Activated naive CD8-positive, alpha-beta T cell treated with anti-CD3 and anti-CD28 coated beads for 36 hours (primary cell): ENCODE data around the gene CDH22. TPM values are rescaled to one million over a fixed set of nuclear protein-coding genes. Genes with fewer than 3 reads are reported as not detected.

Experiments used
- DNase-seq: peaks from one replicate; pipeline ENCODE4 v3.0.0; 2021
- H3K27ac Mint-ChIP-seq: one replicate; pipeline ENCODE4 v1.8.0; 2022; ENCODE audit warnings: mild to moderate bottlenecking, moderate library complexity, mixed read lengths
- H3K27me3 Mint-ChIP-seq: one replicate; pipeline ENCODE4 v1.8.0; 2022; ENCODE audit warnings: mild to moderate bottlenecking, mixed read lengths
- H3K36me3 Mint-ChIP-seq: one replicate; pipeline ENCODE4 v1.8.0; 2021; ENCODE audit warnings: mild to moderate bottlenecking, mixed read lengths
- H3K4me1 Mint-ChIP-seq: one replicate; pipeline ENCODE4 v1.8.0; 2021; ENCODE audit warnings: mixed read lengths
- H3K4me3 Mint-ChIP-seq: one replicate; pipeline ENCODE4 v1.8.0; 2022; ENCODE audit warnings: mild to moderate bottlenecking, moderate library complexity, mixed read lengths
- H3K9me3 Mint-ChIP-seq: one replicate; pipeline ENCODE4 v1.8.0; 2022; ENCODE audit warnings: mixed read lengths
- total RNA-seq, 2 experiments: library from RNA; stranded (reverse); gene quantifications; one replicate each; pipeline ENCODE4 v1.2.3, GENCODE V29; 2021

Gene CDH22
- total RNA-seq, 2 experiments from 2014 or later, result 0.12 TPM; not detected in 1

DNA sequence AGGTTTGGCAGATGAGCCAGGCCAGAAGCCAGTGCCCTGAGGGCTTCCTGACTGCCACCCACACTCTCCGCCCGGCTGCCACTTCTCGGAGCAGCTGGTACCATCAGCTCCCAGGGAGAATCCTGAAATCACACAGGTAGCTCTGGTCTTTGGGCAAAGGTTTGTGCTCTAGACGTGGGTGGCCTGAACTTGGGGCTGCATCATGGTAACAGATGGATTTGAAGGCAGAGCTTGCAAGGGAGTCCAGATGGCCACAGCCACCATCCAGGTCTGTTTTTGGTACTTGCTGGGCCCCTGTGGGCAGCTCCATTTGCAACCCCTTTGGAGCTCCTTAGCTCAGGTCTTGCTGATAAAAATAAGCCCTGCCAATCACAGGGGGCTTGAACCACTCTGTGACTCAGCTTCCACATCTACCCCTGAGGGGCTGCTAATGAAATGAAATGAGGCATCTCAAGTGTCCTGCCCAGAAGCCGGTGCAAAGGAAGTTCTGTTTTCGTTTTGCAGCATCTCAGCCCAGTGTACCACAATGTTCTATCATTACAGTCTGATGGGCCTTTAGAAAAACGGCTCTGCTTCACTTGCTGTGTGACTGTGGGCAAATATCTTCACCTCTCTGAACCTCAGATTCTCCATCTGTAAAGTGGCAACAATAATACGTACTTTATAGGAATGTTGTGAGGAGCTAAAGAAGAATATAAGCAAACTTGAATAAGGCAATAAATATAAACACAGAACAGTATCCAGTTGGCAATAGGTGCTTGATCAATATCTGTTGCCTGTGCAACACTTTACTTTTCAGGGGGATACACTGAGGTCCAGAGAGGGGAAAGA lies 25.1 kb upstream of the CDH22 start:
- H3K27ac Mint-ChIP-seq, result no peak overlapping the region
- H3K27me3 Mint-ChIP-seq, result peaks cover 30% of the 10 kb centered on the region
- no peak overlapping the region for H3K4me3 Mint-ChIP-seq
- H3K9me3 Mint-ChIP-seq, result no peaks in the 10 kb centered on the region
- no peaks in the 10 kb centered on the region for H3K36me3 Mint-ChIP-seq
- no peaks in the 10 kb centered on the region for H3K4me1 Mint-ChIP-seq
- no peak for DNase-seq

GRCh38 chr20:46332373-46333160 lies 24.3 kb upstream of the CDH22 start:
- Mint-ChIP-seq H3K27me3 (peaks cover 30% of the 10 kb centered on the region), H3K27ac (no peak overlapping the region)

DNA sequence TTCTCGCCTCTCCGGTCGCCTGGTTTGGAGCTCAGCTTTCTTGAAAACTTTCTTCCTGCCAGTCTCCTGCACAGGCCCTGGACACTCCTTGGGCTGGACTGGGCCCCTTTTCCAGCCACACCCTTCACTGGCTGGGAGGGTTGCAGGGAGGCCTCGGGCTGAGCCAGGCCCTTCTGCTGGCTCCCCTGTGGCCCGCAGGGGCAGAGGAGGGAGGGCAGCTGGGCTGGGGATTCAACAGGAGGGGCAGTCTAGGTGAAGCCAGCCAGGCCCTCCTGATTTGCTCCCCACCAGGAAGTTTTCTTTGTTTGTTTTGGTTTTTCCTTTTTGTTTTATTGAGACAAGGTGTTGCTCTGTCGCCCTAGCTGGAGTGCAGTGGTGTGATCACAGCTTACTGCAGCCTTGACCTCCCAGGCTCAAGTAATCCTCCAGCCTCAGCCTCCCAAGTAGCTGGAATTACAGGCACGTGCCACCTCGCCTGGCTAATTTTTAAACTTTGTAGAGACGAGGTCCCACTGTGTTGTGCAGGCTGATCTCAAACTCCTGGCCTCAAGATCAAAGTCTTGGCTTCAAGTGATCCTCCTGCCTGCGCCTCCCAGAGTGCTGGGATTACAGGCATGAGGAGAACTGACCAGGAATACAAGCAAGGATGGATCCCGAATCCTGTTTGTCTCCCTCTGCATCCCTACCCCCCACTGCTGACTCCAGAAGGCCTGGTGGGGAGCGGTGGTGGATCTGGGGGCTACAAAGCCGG lies 23.5 kb upstream of the CDH22 start:
- DNase-seq, result no peak

More at GRCh38 chr20:46332373-46333160, 24.3 kb upstream of the CDH22 start:
- Mint-ChIP-seq H3K9me3 (no peaks in the 10 kb centered on the region), H3K4me1 (no peaks in the 10 kb centered on the region), H3K4me3 (no peak overlapping the region), H3K36me3 (no peaks in the 10 kb centered on the region)
- no peak for DNase-seq

GRCh38 chr20:46330831-46331371 lies 22.6 kb upstream of the CDH22 start:
- DNase-seq, result no peak
- Mint-ChIP-seq H3K27me3 (peaks cover 30% of the 10 kb centered on the region), H3K36me3 (no peaks in the 10 kb centered on the region), H3K27ac (no peak overlapping the region), H3K4me3 (no peak overlapping the region), H3K4me1 (no peaks in the 10 kb centered on the region), H3K9me3 (no peaks in the 10 kb centered on the region)

More for the DNA sequence above, 23.5 kb upstream of the CDH22 start:
- no peaks in the 10 kb centered on the region for H3K4me1 Mint-ChIP-seq
- peaks cover 30% of the 10 kb centered on the region for H3K27me3 Mint-ChIP-seq
- H3K9me3 Mint-ChIP-seq, result no peaks in the 10 kb centered on the region
- no peak overlapping the region for H3K4me3 Mint-ChIP-seq
- H3K36me3 Mint-ChIP-seq, result no peaks in the 10 kb centered on the region
- H3K27ac Mint-ChIP-seq, result no peak overlapping the region

- H3K36me3 Mint-ChIP-seq, result no peaks in the 10 kb centered on the region
- no peak overlapping the region for H3K4me3 Mint-ChIP-seq
- H3K9me3 Mint-ChIP-seq, result no peaks in the 10 kb centered on the region
- peaks cover 25% of the 10 kb centered on the region for H3K27me3 Mint-ChIP-seq
- no peak overlapping the region for H3K27ac Mint-ChIP-seq
- no peak for DNase-seq
- H3K4me1 Mint-ChIP-seq, result no peaks in the 10 kb centered on the region
Observed at GRCh38 chr20:46330072-46330763, 21.9 kb upstream of the CDH22 start.

GRCh38 chr20:46328200-46328882 lies 20.0 kb upstream of the CDH22 start:
- no peak overlapping the region for H3K4me3 Mint-ChIP-seq
- no peaks in the 10 kb centered on the region for H3K36me3 Mint-ChIP-seq
- peaks cover 16% of the 10 kb centered on the region for H3K27me3 Mint-ChIP-seq
- no peaks in the 10 kb centered on the region for H3K4me1 Mint-ChIP-seq
- H3K27ac Mint-ChIP-seq, result no peak overlapping the region
- no peak for DNase-seq
- no peaks in the 10 kb centered on the region for H3K9me3 Mint-ChIP-seq

- Mint-ChIP-seq H3K36me3 (no peaks in the 10 kb centered on the region), H3K4me3 (no peak overlapping the region), H3K27me3 (peaks cover 17% of the 10 kb centered on the region), H3K4me1 (no peaks in the 10 kb centered on the region), H3K27ac (no peak overlapping the region), H3K9me3 (no peaks in the 10 kb centered on the region)
- no peak for DNase-seq
Observed at GRCh38 chr20:46327557-46327956, 19.3 kb upstream of the CDH22 start.

DNA sequence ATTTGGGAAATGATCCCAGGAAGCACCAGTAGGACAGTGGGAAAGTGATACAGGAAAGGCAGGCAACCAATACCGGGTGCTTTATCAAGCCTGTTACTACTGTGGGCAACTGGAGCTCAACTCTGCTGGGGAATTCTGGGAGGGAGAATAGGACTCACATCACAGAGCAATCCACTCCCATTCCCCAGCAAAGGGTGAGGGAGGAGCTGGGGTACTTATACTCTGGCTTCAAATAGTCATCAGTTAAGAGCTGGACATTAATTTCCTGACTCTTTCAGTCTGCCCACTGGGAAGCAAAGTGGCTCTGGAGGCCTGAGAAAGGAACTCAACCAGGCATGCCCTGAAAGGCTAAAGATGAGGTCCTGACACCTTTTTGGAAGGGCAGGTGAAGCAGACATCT lies 17.5 kb upstream of the CDH22 start:
- Mint-ChIP-seq H3K27ac (no peak overlapping the region), H3K4me3 (no peak overlapping the region), H3K9me3 (no peaks in the 10 kb centered on the region), H3K4me1 (no peaks in the 10 kb centered on the region), H3K27me3 (peaks cover 18% of the 10 kb centered on the region), H3K36me3 (no peaks in the 10 kb centered on the region)
- no peak for DNase-seq

GRCh38 chr20:46324960-46325703 lies 16.8 kb upstream of the CDH22 start:
- no peaks in the 10 kb centered on the region for H3K36me3 Mint-ChIP-seq
- peaks cover 16% of the 10 kb centered on the region for H3K27me3 Mint-ChIP-seq
- H3K4me3 Mint-ChIP-seq, result no peak overlapping the region
- no peaks in the 10 kb centered on the region for H3K4me1 Mint-ChIP-seq
- no peak for DNase-seq
- no peaks in the 10 kb centered on the region for H3K9me3 Mint-ChIP-seq
- H3K27ac Mint-ChIP-seq, result no peak overlapping the region

DNA sequence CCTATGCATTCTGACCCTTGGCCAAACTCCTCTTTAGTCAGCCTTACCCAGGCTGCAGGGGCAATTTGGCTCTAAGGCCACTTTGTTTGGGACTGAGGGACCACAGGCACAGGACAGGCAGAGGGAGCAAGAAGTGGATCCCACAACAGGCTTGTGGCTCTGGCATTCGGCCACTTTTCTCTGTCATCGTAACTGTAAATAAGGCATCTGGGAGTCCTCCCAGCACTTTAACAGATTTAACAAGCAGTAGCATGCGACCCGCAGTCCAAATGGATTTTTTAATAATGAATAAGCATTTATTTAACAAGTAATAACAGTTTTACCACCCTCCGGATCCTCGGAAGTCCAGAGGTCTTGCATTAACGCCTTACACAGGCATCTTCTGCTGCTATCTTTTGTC lies 16.1 kb upstream of the CDH22 start:
- Mint-ChIP-seq H3K9me3 (no peaks in the 10 kb centered on the region), H3K27me3 (peaks cover 11% of the 10 kb centered on the region), H3K4me3 (no peak overlapping the region), H3K4me1 (no peaks in the 10 kb centered on the region), H3K27ac (no peak overlapping the region), H3K36me3 (no peaks in the 10 kb centered on the region)
- no peak for DNase-seq

DNA sequence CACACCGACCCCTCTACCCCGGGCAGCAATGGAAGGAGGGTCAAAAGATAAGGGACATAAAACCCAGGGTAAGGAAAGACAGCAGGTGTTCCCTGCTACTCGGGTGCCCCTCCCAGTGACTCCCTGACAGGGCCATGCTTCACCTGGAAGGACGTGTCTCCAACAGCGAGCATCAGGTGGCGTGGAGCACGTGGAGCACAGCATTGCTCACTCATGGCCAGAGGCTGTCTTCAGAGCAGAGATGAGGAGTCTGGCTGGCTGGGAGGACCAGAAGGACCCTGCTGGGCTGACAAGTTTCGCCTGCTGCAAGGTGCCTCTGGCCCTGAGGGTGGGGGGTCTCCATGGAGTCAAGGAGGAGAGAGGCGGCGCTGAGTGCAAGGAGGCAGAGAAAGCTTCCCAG lies 15.3 kb upstream of the CDH22 start:
- Mint-ChIP-seq H3K27ac (no peak overlapping the region), H3K4me3 (no peak overlapping the region), H3K27me3 (peaks cover 14% of the 10 kb centered on the region), H3K36me3 (no peaks in the 10 kb centered on the region), H3K4me1 (no peaks in the 10 kb centered on the region), H3K9me3 (no peaks in the 10 kb centered on the region)
- no peak for DNase-seq

- Mint-ChIP-seq H3K27me3 (peaks cover 17% of the 10 kb centered on the region), H3K27ac (no peak overlapping the region), H3K9me3 (no peaks in the 10 kb centered on the region), H3K4me1 (no peaks in the 10 kb centered on the region), H3K36me3 (no peaks in the 10 kb centered on the region), H3K4me3 (no peak overlapping the region)
- no peak for DNase-seq
Observed at GRCh38 chr20:46322641-46323040, 14.3 kb upstream of the CDH22 start.

DNA sequence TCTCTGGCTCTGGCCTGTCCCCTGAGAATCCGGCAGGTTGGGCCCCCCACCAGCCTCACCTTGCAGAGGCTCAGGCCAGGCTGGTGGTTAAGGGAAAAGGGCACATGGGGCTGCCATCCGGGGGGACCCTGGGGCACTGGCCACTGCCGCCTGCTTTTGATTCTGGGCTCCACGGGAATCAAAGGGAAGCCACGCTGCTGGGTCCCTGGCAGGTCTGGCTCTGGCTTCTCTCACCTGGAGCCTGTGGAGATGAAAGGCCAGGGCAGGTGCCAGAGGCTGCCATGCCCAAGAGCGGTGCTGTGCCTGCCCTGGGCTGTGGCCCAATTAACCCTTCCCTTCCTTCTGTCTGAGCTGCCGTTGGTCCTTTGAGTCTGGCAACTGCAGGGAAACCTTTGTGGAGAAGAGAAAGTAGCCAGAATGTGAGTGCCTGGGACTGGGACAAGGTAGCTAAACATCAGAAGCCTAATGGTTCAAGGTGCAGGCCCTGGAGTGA lies 9.4 kb upstream of the CDH22 start:
- Mint-ChIP-seq H3K27me3 (peaks cover 66% of the 10 kb centered on the region), H3K9me3 (no peaks in the 10 kb centered on the region), H3K4me3 (no peak overlapping the region), H3K4me1 (peaks cover 1% of the 10 kb centered on the region), H3K36me3 (no peaks in the 10 kb centered on the region), H3K27ac (no peak overlapping the region)
- DNase-seq, result no peak
